Hepatocyte (in vitro differentiated cells): ENCODE measurements around the gene ZNHIT6. TPM values are rescaled to one million over a fixed set of nuclear protein-coding genes. Genes with fewer than 3 reads are reported as not detected.
A peak's percentile ranks its signal among the peaks of the same experiment; 100 is the strongest.
"Not testable (repeated sequence)": the region's sequence is repeated elsewhere in the genome, so short reads cannot be mapped to it uniquely, and the experiment has no call there.

ENCODE experiments used
- DNase-seq: peaks from one replicate; pipeline ENCODE4 v3.0.0-alpha.2; 2016; ENCODE audit warnings: low spot score
- H2AFZ ChIP-seq: fragments of 200-600 bp; sonication (generic); 2 replicates; pipeline ENCODE4 v1.6.0; 2016; ENCODE audit warnings: antibody characterized with exemption, mild to moderate bottlenecking
- H3K27ac ChIP-seq: fragments of 200-600 bp; sonication (generic); 2 replicates; pipeline ENCODE4 v1.5.1; 2016; ENCODE audit warnings: mild to moderate bottlenecking
- H3K27me3 ChIP-seq: fragments of 200-600 bp; sonication (generic); 2 replicates; pipeline ENCODE4 v1.6.1; 2016
- H3K36me3 ChIP-seq: fragments of 200-600 bp; sonication (generic); replicated peaks from 2 replicates; pipeline ENCODE4 v1.5.1; 2016; ENCODE audit warnings: low read depth; ENCODE audit not compliant: insufficient read depth
- H3K4me1 ChIP-seq: fragments of 200-600 bp; sonication (generic); 2 replicates; pipeline ENCODE4 v1.5.1; 2016; ENCODE audit warnings: mild to moderate bottlenecking, moderate library complexity; ENCODE audit not compliant: insufficient read depth
- H3K4me2 ChIP-seq: fragments of 200-600 bp; sonication (generic); 2 replicates; pipeline ENCODE4 v1.6.0; 2016
- H3K4me3 ChIP-seq: fragments of 200-600 bp; sonication (generic); 2 replicates; pipeline ENCODE4 v1.5.1; 2016; ENCODE audit warnings: mild to moderate bottlenecking
- H3K79me2 ChIP-seq: fragments of 200-600 bp; sonication (generic); 2 replicates; pipeline ENCODE4 v1.6.0; 2017; ENCODE audit warnings: mild to moderate bottlenecking
- H3K9me2 ChIP-seq: fragments of 200-600 bp; sonication (generic); replicated peaks from 2 replicates; pipeline ENCODE4 v1.6.0; 2017; ENCODE audit warnings: mild to moderate bottlenecking; ENCODE audit not compliant: insufficient read depth
- H3K9me3 ChIP-seq: fragments of 200-600 bp; sonication (generic); 2 replicates; pipeline ENCODE4 v1.5.1; 2016; ENCODE audit warnings: low read depth, mild to moderate bottlenecking
- H4K20me1 ChIP-seq: fragments of 200-600 bp; sonication (generic); 2 replicates; pipeline ENCODE4 v1.6.0; 2016; ENCODE audit warnings: mild to moderate bottlenecking; ENCODE audit not compliant: insufficient read depth, poor library complexity, severe bottlenecking
- EZH2 ChIP-seq: fragments of 200-600 bp; sonication (generic); IDR thresholded peaks from 2 replicates; pipeline ENCODE4 v1.6.1; 2016; ENCODE audit warnings: antibody characterized with exemption, mild to moderate bottlenecking, borderline replicate concordance
- EZH2phosphoT487 ChIP-seq: fragments of 200-600 bp; sonication (generic); IDR thresholded peaks from one replicate; pipeline ENCODE4 v1.6.1; 2018; ENCODE audit warnings: antibody characterized with exemption, mild to moderate bottlenecking, low read depth, moderate library complexity; ENCODE audit not compliant: unreplicated experiment, severe bottlenecking
- WGBS: methylation state at CpG from one replicate; pipeline ENCODE4 v1.1.6; 2016; ENCODE audit warnings: low lambda C conversion rate; ENCODE audit errors: missing lambda C conversion rate; 5-methylcytosine and 5-hydroxymethylcytosine counted together
- polyA plus RNA-seq: library from polyadenylated mRNA; unstranded; fragments of >200 nt; fragmentation: Nextera tagmentation; extraction: Ambion mirVana; gene quantifications from 2 replicates; pipeline ENCODE4 v1.2.1, GENCODE V29; 2016
- total RNA-seq: library from RNA; depleted of rRNA; stranded (reverse); fragments of >200 nt; gene quantifications from 2 replicates; pipeline ENCODE4 v1.2.3, GENCODE V29; 2014
- TF ChIP-seq, protein P1 (sequence below): fragments of 200-600 bp; sonication (generic); IDR thresholded peaks from 2 replicates; pipeline ENCODE4 v1.5.1; 2016; ENCODE audit warnings: antibody characterized with exemption, mild to moderate bottlenecking; ENCODE audit not compliant: poor library complexity

Gene ZNHIT6
- total and polyA plus RNA-seq, 2 experiments from 2014 or later: 13.5 to 14.2 TPM

DNA sequence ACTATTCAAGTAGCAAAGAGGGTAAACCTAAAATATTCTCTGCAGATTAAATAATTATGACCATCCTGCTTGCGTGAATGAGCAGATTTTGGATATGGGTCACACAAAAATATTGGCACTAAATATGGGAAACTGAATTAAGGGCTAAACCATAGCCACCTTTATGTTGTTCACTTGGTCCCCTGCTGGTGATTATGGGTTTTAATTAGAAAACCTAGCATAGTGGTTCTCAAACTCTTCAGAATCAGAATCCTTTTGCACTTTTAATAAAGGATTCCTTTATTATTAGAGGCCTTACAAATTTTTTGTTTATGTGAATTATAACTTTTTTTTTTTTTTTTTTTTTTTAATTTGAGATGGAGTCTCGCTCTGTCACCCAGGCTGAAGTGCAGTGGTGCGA lies 38.5 kb upstream of the ZNHIT6 start:
- no peaks in the 10 kb centered on the region for H3K36me3 ChIP-seq
- H3K4me2 ChIP-seq: no peak overlapping the region
- H3K9me2 ChIP-seq: no peaks in the 10 kb centered on the region
- DNase-seq: no peak
- H3K4me1 ChIP-seq: no peaks in the 10 kb centered on the region
- no peaks in the 10 kb centered on the region for H3K79me2 ChIP-seq
- H3K27ac ChIP-seq: no peak overlapping the region
- WGBS: 95% methylated on average over 3 of the region's 3 CpGs
- no peaks in the 10 kb centered on the region for H3K9me3 ChIP-seq
- TF ChIP-seq EZH2 (no peak), EZH2phosphoT487 (no peak)
- TF ChIP-seq, protein P1, sequence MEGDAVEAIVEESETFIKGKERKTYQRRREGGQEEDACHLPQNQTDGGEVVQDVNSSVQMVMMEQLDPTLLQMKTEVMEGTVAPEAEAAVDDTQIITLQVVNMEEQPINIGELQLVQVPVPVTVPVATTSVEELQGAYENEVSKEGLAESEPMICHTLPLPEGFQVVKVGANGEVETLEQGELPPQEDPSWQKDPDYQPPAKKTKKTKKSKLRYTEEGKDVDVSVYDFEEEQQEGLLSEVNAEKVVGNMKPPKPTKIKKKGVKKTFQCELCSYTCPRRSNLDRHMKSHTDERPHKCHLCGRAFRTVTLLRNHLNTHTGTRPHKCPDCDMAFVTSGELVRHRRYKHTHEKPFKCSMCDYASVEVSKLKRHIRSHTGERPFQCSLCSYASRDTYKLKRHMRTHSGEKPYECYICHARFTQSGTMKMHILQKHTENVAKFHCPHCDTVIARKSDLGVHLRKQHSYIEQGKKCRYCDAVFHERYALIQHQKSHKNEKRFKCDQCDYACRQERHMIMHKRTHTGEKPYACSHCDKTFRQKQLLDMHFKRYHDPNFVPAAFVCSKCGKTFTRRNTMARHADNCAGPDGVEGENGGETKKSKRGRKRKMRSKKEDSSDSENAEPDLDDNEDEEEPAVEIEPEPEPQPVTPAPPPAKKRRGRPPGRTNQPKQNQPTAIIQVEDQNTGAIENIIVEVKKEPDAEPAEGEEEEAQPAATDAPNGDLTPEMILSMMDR: no peak
- no peak overlapping the region for H3K4me3 ChIP-seq
- no peaks in the 10 kb centered on the region for H4K20me1 ChIP-seq
- no peak overlapping the region for H2AFZ ChIP-seq
- no peaks in the 10 kb centered on the region for H3K27me3 ChIP-seq

DNA sequence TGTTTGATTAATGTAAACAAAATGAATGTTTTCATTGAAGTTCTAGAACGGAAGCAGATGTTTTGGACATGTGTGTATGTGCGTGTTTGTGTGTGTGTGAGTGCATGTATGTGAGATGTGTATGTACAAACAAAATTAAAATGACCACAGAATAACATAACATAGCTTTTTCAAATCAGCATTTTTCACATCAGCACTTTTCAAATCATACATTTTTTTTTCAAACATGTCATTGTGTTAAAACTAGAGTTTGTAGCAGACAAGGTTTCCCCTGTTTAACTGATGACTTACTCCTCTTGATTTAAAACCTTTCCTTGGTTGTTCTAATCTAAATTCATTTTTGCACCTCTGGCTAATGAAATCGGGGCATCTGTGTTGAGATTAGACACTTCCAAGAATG lies 35.6 kb upstream of the ZNHIT6 start:
- Histone ChIP-seq H3K36me3 (no peaks in the 10 kb centered on the region), H2AFZ (no peak overlapping the region), H3K4me3 (no peak overlapping the region), H3K4me2 (no peak overlapping the region), H3K9me3 (no peaks in the 10 kb centered on the region), H4K20me1 (no peaks in the 10 kb centered on the region), H3K79me2 (no peaks in the 10 kb centered on the region), H3K27ac (no peak overlapping the region), H3K27me3 (no peaks in the 10 kb centered on the region), H3K4me1 (no peaks in the 10 kb centered on the region), H3K9me2 (no peaks in the 10 kb centered on the region)
- WGBS: 90% methylated on average over 3 of the region's 3 CpGs
- no peak for DNase-seq
- TF ChIP-seq EZH2: no peak
- TF ChIP-seq EZH2phosphoT487: no peak
- TF ChIP-seq, protein P1: no peak

DNA sequence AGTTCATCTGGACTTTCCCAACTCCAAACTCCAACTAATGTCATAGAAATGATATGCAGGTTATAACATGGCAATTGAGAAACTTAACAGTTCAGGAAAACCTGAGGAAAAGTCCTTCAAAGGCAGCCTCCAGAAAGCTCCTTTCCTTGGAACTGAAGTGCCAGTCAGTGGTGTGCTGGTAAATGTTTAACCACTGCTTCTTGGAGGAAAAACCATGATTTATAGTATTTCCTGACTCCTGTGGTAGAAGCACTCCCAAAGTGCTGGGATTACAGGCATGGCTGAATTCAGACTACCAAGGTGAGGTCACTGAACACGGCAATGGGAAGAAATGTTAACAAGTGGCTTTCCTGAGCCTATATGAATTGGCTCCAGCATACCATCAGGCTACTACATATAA lies 26.7 kb upstream of the ZNHIT6 start:
- Histone ChIP-seq H3K9me2 (no peaks in the 10 kb centered on the region), H3K4me2 (peak overlapping the region; percentile 13), H3K79me2 (no peaks in the 10 kb centered on the region), H3K4me3 (no peak overlapping the region), H3K36me3 (no peaks in the 10 kb centered on the region), H4K20me1 (no peaks in the 10 kb centered on the region), H2AFZ (no peak overlapping the region), H3K27me3 (no peaks in the 10 kb centered on the region), H3K4me1 (no peaks in the 10 kb centered on the region), H3K9me3 (no peaks in the 10 kb centered on the region), H3K27ac (no peak overlapping the region)
- 72% methylated on average over 1 of the region's 1 CpG for WGBS
- peak; percentile 22 for DNase-seq
- TF ChIP-seq EZH2phosphoT487 (no peak), EZH2 (no peak)
- TF ChIP-seq, protein P1: no peak

DNA sequence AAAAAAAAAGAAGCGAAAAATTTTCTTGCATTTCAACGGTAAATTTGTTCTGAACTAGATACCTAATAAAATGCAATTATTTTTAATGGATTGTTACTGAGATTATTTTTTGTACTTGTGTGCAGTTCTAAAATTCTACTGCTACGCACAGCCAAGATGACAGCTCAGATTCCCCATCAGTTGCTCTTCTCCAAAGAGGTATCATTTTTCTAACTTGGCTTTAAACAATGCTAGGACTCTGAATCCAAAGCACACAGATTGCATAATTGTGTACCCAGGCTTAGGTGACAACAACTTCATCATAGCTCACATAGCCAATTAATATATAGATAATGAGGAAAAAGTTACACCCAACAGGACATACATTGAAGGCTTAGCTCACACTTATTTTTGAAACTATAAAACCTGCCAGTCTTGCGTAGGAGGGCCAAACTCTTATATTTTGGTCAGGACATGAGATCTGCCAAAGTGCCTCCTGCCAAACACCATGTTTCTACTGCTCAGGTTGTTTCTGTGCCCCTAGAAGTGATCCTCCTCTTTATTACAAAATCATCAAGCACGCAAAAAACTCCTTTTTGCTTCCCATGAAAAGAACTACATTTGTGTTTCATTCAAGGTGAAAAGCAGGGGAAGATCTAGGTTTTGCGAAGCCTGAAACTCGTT lies 10.6 kb upstream of the ZNHIT6 start:
- Histone ChIP-seq H4K20me1 (no peaks in the 10 kb centered on the region), H3K9me2 (no peaks in the 10 kb centered on the region), H3K79me2 (no peaks in the 10 kb centered on the region), H3K4me2 (no peak overlapping the region), H2AFZ (no peak overlapping the region), H3K9me3 (peaks cover 5% of the 10 kb centered on the region), H3K36me3 (no peaks in the 10 kb centered on the region), H3K27me3 (no peaks in the 10 kb centered on the region), H3K27ac (no peak overlapping the region), H3K4me3 (no peak overlapping the region), H3K4me1 (no peaks in the 10 kb centered on the region)
- DNase-seq: no peak
- TF ChIP-seq EZH2 (no peak), EZH2phosphoT487 (no peak)
- TF ChIP-seq, protein P1: no peak
- 95% methylated on average over 7 of the region's 7 CpGs for WGBS

DNA sequence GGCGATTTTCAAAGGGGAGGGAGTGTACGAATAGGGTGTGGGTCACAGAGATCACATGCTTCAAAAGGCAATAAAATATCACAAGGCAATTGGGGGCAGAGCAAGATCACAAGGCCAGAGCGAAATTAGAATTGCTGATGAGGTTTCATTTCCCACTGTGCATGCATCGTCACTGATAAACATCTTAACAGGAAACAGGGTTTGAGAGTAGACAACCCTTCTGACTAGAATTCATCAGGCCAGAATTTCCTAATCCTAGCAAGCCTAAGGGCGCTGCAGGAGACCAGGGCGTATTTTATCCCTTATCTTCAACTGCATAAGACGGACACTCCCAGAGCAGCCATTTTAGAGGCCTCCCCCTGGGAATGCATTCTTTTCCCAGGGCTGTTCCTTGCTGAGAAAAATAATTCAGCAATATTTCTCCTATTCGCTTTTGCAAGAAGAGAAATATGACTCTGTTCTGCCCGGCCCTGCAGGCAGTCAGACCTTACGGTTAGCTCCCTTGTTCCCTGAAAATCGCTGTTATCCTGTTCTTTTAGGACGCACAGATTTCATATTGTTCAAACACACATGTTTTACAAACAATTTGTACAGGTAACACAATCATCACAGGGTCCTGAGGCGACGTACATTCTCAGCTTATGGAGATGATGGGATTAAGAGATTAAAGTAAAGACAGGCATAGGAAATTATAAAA lies 6.3 kb upstream of the ZNHIT6 start:
- 87% methylated on average over 14 of the region's 14 CpGs for WGBS
- not testable (repeated sequence) for H3K9me3 ChIP-seq, H3K27ac ChIP-seq, H3K9me2 ChIP-seq, H3K4me1 ChIP-seq, H2AFZ ChIP-seq, H3K36me3 ChIP-seq, DNase-seq, H4K20me1 ChIP-seq, H3K27me3 ChIP-seq, H3K4me2 ChIP-seq, H3K4me3 ChIP-seq, H3K79me2 ChIP-seq
